NCI-H510A treated with DMSO at 0.1 percent for 48 hours (cell line): ENCODE measurements around the gene ACTL6B.

ENCODE experiments used
- DNase-seq: peaks from one replicate; lab custom pipeline; 2025; lab: John Stamatoyannopoulos, UW

The ACTL6B gene

GRCh38 chr7:100627238-100627549 lies 29.1 kb downstream of the ACTL6B start:
- no peak for DNase-seq

- peak; percentile 47 for DNase-seq
Measured at GRCh38 chr7:100626530-100627237, 29.6 kb downstream of the ACTL6B start.

DNA sequence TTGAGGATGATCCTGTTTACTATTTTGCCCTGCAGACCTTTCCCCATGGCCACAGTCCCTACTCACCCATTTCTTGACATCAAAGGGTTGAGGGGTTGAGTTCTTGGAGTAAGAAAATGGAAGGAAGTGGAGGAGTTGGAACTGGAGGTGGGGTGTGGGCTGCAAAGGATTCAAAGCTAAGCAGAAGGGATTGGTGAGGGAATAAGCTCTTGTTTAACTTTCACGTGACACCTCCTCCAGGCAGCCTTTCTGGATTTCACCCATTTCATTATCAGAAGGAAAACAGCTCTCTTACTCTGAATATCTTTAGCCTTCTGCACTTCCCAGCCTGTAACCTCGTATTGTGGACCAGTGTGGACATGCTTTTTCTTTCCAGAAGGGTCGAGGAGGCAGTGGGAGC lies 30.2 kb downstream of the ACTL6B start:
- DNase-seq: no peak

DNA sequence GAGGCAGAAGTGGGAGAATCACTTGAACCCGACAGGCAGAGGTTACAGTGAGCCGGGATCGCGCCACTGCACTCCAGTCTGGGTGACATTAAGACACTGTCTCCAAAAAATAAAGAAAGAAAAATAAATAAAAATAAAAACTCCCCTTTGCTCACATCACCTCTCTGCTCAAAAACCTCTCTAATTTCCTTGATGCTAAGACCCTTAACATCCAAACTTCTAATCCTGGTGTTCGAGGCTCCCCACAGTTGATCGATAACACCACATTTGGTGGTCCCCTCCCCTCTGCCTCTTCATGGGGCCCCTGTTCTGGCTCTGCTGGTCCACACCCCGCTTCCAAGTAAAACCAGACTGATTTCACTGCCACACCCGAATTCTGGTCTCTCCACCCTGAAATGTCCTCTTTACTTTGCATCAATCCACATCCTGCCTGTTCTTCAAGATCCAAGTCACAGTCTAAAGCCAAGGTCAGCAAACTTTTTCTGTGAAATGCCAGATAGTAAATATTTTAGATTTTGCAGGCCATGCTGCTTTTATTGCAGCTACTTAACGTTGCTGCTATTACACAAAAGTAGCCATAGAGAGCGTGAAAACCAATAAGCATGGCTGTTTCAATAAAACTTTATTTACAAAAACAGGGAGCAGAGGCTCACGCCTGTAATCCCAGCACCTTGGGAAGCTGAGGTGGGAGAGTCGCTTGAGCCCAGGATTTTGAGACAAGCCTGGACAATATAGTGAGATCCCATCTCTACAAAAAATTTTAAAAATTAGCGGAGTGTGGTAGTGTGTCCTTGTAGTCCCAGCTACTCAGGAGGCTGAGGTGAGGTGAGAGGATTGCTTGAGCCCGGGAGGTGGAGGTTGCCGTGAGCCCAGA lies 32.1 kb downstream of the ACTL6B start:
- no peak for DNase-seq

GRCh38 chr7:100621554-100621953 lies 34.7 kb downstream of the ACTL6B start:
- no peak for DNase-seq

DNA sequence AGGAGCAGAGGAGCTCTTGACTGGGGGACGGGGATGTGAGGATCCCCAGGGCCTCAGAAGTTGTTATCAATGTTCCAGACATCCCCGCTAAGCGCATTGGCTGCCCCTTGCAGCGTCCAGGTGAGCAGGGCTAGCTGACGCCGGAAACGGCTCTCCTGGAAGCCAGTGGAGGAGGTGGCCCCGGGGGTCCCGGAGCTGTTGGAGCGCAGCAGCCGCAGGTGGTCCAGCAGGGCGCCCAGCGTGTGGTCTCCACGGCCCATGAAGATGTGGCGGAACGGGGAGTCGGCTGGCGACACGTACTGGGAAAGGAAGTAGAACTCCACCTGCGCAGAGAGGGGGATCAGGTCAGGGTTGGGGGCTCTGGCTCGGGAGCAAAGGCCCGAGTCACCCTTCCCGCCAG lies 35.4 kb downstream of the ACTL6B start:
- no peak for DNase-seq

- no peak for DNase-seq
Measured at GRCh38 chr7:100620239-100620638, 36.0 kb downstream of the ACTL6B start.

DNA sequence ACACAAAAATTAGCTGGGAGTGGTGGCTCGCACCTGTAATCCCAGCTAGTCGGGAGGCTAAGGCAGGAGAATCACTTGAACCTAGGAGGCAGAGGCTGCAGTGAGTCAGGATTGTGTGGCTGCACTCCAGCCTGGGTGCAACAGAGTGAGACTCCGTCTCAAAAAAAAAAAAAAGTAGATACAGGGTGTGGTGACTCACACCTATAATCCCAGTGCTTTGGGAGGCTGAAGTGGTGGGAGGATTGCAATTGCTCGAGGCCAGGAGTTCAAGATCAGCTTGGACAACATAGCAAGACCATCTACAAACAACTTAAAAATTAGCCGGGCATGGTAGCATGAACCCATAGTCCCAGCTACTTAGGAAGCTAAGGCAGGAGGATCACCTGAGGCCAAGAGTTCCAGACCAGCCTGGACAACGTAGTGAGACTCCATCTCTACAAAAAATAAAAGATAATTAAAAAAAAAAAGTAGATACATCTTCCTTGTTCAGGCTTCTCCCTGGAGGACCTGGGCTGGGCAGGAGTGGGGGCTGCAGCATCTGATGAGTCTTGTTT lies 41.9 kb downstream of the ACTL6B start:
- no peak for DNase-seq

DNA sequence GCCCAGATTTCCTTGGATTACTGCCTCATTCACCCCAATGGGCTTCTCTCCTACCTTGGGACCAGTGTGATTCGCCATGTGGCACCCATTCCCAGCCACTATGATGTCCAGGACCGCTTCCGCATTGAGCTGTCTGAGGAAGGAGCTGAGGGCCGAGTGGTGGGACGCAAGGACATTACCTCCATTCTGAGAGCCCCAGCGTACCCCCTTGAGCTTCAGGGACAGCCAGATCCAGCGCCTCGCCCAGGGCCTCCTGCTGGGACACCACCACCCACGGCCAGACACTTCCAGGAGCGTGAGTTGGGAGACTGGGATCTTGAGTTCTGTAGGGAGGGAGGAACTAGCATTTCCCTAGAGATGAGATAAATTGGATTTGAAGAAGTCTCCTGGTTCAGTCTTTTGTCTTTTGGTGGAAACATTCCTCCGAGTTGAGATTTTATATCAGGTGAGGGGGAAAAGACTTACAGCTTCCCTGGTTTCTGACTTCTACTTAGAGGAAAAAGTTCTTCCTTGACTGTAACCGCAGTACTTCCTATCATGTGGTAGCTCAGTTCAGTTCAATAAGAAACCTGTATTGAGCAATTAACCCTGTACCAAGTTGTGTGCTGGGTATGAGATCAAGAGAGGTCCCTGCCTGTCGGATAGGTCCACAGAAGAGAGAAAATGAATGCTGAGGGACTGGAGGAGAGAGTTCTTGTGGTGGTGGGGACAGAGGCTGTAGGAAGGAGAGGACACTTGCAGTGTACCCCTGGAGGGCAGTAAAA lies 42.7 kb downstream of the ACTL6B start:
- DNase-seq: no peak

DNA sequence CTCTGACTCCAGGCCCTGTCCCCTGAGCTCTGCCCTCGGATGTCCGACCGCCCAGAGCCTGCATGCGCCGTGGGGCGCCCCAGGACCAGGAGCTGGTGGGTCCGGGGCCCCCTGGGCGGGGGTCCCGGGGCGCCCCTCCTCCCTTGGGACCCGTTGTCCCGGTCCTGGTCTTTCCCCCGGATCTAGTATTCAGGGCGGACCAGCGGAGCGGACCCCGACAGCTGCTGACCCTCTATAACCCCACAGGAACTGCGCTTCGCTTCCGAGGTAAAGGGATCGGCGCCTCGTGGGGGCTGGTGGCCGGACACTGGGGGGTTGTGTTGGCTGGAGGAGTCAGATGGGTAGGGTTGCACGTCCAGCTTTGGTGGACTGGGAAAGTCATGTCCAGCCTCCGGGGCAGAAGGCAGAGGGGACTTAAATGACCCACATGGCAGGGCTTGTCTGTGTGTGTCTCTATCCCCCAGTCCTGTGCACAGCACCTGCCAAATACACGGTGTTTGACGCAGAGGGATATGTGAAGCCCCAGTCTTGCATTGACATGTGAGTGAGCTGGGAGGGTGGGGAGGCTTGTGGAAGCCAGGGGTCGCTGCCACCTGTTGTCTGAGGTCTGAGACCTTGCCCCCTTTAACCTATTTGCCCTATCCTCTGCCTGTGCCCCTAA lies 43.4 kb downstream of the ACTL6B start:
- DNase-seq: no peak

DNA sequence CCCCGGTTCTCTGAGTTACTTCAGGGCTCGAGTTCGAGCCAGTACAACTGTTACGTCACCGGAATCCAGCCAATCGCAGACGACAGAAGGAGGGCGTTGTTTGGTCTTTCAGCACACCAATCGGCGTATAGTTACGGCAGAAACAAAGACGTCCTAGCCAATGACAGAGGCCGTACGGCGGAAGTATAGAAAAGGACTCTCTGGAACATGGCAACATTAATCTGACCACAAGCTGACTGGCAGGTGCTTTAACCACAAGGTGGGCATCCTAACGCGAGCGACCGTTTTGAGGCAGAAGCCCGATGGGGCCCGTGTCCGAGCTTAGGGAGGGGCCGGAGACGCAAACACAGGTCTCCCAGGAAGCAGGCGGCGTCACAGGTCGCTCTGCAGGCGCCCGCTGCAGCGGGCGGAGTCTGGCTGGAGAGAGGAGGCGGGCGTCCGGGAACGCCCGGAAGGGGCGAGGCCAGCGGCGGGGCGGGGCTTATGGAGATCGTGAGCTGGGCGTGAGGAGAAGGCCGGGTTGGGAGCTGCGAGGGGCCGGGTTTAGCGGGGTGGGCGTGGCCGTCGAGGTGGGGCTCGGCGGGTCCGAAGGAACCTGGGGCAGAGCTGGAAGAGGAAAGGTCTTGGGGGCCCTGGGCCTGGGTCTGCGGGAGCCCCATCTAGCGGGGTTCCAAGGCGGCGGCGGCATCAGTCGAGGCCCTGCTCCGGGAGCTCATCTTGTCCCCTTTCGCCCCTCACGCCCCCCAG lies 44.1 kb downstream of the ACTL6B start, which contains the start of gene MOSPD3:
TSS of gene MOSPD3 (plus strand) at position 558 of the 747 bp plus-strand sequence. CDS start 252 bp downstream, outside the sequence.
- DNase-seq: peak; percentile 94

DNA sequence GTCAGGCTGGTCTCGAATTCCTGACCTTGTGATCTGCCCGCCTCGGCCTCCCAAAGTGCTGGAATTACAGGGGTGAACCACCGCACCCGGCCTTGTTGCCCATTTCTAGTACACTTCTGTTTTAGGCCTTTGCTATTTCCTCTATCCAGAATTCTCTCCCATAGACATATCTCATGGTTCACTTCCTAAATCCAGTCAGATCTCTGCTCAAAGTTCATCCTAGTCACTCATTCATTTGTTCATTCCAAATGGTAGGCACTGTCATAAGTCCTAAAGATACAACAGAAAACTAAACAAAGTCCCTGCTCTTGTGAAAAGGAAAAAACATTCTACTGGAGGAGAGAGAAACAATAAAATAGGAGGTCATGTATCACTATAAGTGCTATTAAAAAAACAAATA lies 46.3 kb downstream of the ACTL6B start:
- DNase-seq: no peak

DNA sequence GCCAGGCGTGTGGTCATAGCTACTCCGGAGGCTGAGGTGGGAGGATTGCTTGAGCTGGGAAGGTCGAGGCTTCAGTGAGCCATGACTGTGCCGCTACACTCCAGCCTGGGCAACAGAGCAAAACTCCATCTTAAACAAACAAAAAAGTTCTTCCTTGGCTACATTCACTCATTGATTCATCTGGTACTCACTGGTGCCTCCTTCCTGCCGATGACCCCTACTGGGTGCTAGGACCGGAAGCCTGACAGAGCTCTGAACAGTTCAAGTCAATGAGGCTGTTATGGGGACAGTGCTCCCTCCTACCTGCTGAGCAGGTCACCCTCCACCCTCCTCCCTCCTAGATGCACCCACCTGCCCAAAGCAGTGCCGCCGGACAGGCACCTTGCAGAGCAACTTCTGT lies 49.1 kb downstream of the ACTL6B start:
- no peak for DNase-seq

GRCh38 chr7:100606313-100606712 lies 49.9 kb downstream of the ACTL6B start:
- no peak for DNase-seq

- no peak for DNase-seq
Measured at GRCh38 chr7:100604976-100605911, 51.0 kb downstream of the ACTL6B start.

DNA sequence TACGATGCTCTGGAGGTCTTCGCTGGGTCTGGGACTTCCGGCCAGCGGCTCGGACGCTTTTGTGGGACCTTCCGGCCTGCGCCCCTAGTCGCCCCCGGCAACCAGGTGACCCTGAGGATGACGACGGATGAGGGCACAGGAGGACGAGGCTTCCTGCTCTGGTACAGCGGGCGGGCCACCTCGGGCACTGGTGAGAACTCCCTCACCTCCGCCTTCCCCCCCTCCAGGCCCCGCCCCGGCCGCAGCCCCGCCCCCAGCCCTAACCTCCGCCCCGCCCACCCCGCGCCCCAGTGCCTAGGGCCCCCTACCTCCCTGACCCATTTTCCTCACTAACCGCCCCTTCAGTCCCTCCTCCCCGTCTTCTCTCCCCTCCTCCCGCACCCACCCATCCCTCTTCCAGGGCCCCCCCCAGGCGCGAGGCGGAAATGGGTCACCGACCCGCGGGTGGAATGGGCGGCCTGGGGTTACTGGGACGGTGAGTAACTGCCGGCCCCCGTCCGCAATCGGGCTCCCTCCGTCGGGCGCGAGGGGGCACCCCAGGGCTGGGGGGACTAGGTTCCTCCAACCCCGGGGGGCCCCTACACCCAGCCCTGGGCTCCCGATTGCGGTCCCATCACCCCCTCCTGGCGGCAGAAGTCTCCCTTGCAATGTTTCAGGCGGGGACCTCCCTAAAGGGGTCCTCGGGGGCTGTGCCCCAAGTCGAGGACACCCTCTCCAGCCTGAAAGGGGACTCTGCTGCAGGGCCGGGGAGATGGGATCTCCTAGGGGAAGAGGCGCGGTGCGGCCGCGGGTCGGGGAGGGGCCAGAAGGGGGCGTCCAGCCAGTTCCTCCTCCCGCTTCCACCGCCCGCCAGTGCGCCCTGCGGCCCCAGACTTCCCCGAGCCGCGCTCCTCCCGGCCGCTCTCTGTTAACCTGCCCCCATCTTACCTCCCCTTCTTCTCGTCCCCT lies 51.9 kb downstream of the ACTL6B start:
- DNase-seq: peak; percentile 28

DNA sequence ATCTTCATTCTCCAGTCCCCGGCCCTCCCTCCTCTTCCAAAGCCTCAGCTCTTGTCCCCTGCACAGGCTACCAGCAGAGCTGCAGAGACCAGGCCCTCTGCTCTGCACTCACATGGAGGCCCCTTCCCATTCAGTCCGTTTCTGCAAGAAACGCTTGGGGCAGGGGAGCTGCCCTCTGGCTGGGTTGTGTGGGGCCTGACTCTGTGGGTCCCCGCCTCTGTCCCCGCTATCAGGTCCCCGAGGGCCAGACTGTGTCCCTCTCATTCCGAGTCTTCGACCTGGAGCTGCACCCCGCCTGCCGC lies 52.6 kb downstream of the ACTL6B start:
- no peak for DNase-seq

DNA sequence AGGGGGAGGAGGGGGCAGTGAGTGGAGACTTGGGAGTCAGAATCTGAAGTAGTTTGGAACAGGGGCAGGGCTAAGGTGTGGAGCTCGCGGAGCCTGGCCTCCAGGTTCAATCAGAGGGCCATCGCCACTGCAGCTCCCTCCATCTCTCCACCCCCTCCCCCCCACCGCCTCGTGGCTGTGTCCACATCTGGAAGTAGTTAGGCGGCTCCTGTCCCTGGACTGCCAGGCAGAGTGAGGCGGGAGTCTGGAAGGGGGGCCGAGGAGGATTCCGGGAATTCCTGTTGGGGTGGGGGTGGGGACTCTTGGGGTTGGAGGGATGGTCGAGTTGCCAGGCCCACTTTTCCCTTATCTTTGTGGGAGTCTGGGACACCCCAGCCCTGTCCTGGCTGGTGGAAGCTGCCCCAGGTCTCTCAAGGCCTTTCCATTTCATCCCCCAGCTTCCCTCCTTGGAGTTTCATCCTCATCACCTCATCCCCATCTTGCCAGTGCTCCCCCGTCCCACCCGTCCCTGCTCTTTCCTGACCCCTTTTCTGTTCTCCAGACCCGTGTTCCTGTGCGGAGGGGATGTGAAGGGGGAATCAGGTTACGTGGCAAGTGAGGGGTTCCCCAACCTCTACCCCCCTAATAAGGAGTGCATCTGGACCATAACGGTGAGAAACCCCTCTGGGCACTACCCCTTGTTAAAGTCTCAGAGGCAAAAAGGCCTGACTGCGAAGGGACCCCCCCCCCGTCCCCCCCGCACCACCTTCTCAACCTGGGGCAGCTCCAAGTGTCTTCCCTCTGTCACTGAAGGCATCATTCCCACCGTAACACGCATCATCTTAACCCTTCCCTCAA lies 53.1 kb downstream of the ACTL6B start:
- DNase-seq: no peak
